GM12878 (cell line): ENCODE data around the gene LRBA. TPM values are rescaled to one million over a fixed set of nuclear protein-coding genes. Genes with fewer than 3 reads are reported as not detected.

Source experiments
- ATAC-seq: fragments of 200-7000 bp; cut with Tn5 transposase; 3 replicates; pipeline ENCODE4 v1.9.1; 2020; ENCODE audit warnings: mild to moderate bottlenecking, moderate library complexity
- BruUV-seq: library from RNA; stranded (reverse); fragments of 400-500 nt; replicated peaks from 2 replicates; lab custom pipeline; 2021; lab: Mats Ljungman, UMichigan
- CTCF ChIA-PET: fragments of 300-600 bp; sonication (Branson Sonifier 250); formaldehyde crosslinking; extraction: SDS; loops from one replicate; lab custom pipeline; 2021; ENCODE audit warnings: inconsistent platforms; lab: Yijun Ruan, JAX
- POLR2A ChIA-PET: fragments of 350-600 bp; formaldehyde crosslinking; extraction: SDS; loops from one replicate; lab custom pipeline; 2021; ENCODE audit warnings: inconsistent platforms; lab: Charles Lee
- RAD21 ChIA-PET: fragments of 300-600 bp; sonication (Branson Sonifier 250); formaldehyde crosslinking; loops from one replicate; lab custom pipeline; 2023; ENCODE audit warnings: antibody characterized with exemption; ENCODE audit not compliant: unreplicated experiment; lab: Charles Lee
- SMC1A ChIA-PET: fragments of 300-600 bp; sonication (Branson Sonifier 250); formaldehyde crosslinking; loops from one replicate; lab custom pipeline; 2023; ENCODE audit not compliant: unreplicated experiment, uncharacterized antibody; lab: Charles Lee
- DNase-seq: peaks from one replicate; pipeline ENCODE4 v3.0.0-alpha.2; 2011; ENCODE audit warnings: low read depth, low spot score
- FAIRE-seq: peaks from 3 replicates; lab custom pipeline; 2011; peaks lifted over from hg19 to GRCh38; lab: Jason Lieb, UNC
- H2AFZ ChIP-seq: 2 replicates; pipeline ENCODE4 v1.6.0; 2011; ENCODE audit warnings: low read depth, low read length, control low read depth; ENCODE audit not compliant: control insufficient read depth
- H3K27ac ChIP-seq: 2 replicates; pipeline ENCODE4 v1.5.1; 2011; ENCODE audit warnings: control low read depth; ENCODE audit not compliant: control insufficient read depth, insufficient read depth
- H3K27me3 ChIP-seq, 2 experiments: replicated peaks in 1 of 2; 2 replicates each; pipeline versions ENCODE4 v1.6.0 to v1.6.1; 2011; ENCODE audit warnings: low read length in 1 of 2; ENCODE audit not compliant: control insufficient read depth in 2 of 2, insufficient read depth in 2 of 2
- H3K36me3 ChIP-seq, 2 experiments: 2 replicates each; pipeline ENCODE4 v1.5.1; 2011; ENCODE audit warnings: low read length in 1 of 2; ENCODE audit not compliant: control insufficient read depth in 2 of 2, insufficient read depth in 2 of 2
- H3K4me1 ChIP-seq: 2 replicates; pipeline ENCODE4 v1.6.1; 2011; ENCODE audit warnings: mild to moderate bottlenecking, low read length, moderate library complexity, mixed read lengths; ENCODE audit not compliant: control insufficient read depth, insufficient read depth
- H3K4me2 ChIP-seq: 2 replicates; pipeline ENCODE4 v1.6.0; 2011; ENCODE audit warnings: control low read depth; ENCODE audit not compliant: control insufficient read depth, insufficient read depth
- H3K4me3 ChIP-seq: fragments of 200-600 bp; sonication (generic); 2 replicates; pipeline ENCODE4 v1.5.1; 2016
- H3K79me2 ChIP-seq: 2 replicates; pipeline ENCODE4 v1.6.0; 2011; ENCODE audit warnings: low read length; ENCODE audit not compliant: control insufficient read depth, insufficient read depth
- H3K9ac ChIP-seq: 2 replicates; pipeline ENCODE4 v1.8.0; 2011; ENCODE audit warnings: low read length, control low read depth, mixed read lengths; ENCODE audit not compliant: control insufficient read depth, insufficient read depth
- H3K9me3 ChIP-seq: replicated peaks from 3 replicates; pipeline ENCODE4 v1.5.1; 2011; ENCODE audit warnings: mild to moderate bottlenecking, low read length; ENCODE audit not compliant: control insufficient read depth, insufficient read depth
- H4K20me1 ChIP-seq: 2 replicates; pipeline ENCODE4 v1.6.0; 2011; ENCODE audit not compliant: control insufficient read depth, insufficient read depth
- BACH1 ChIP-seq: fragments of 450-650 bp; IDR thresholded peaks from 2 replicates; pipeline ENCODE4 v1.6.1; 2017; ENCODE audit warnings: mild to moderate bottlenecking, borderline replicate concordance
- BHLHE40 ChIP-seq, 2 experiments: fragments of 450-650 bp in 1 of 2; IDR thresholded peaks; 2 replicates each; pipeline ENCODE4 v1.6.1; 2011 to 2017; ENCODE audit warnings: low read depth in 2 of 2, borderline replicate concordance in 1 of 2, improper control_type of control experiment in 1 of 2, low read length in 1 of 2, mild to moderate bottlenecking in 1 of 2
- CBFB ChIP-seq: IDR thresholded peaks from 2 replicates; pipeline ENCODE4 v1.6.1; 2016; ENCODE audit warnings: antibody characterized with exemption, low read depth
- ETV6 ChIP-seq, 2 experiments: fragments of 450-650 bp in 1 of 2; IDR thresholded peaks in 1 of 2; conservative IDR thresholded peaks in 1 of 2; 2 replicates each; pipeline ENCODE4 v1.6.1; 2014; ENCODE audit warnings: antibody characterized with exemption in 1 of 2, borderline replicate concordance in 1 of 2, low read depth in 1 of 2, mild to moderate bottlenecking in 1 of 2, moderate library complexity in 1 of 2
- FOXK2 ChIP-seq: fragments of 450-650 bp; IDR thresholded peaks from 2 replicates; pipeline ENCODE4 v1.6.1; 2017; ENCODE audit warnings: mild to moderate bottlenecking, moderate library complexity
- NFYB ChIP-seq: IDR thresholded peaks from 2 replicates; pipeline ENCODE4 v1.6.1; 2011; ENCODE audit warnings: low read depth, mild to moderate bottlenecking, low read length, improper control_type of control experiment, moderate library complexity; ENCODE audit not compliant: insufficient read depth
- NR2C1 ChIP-seq: fragments of 450-650 bp; IDR thresholded peaks from 2 replicates; pipeline ENCODE4 v1.6.1; 2017; ENCODE audit warnings: antibody characterized with exemption, mild to moderate bottlenecking, moderate library complexity
- PAX5 ChIP-seq: IDR thresholded peaks from 2 replicates; pipeline ENCODE4 v1.6.1; 2011; ENCODE audit warnings: low read depth, low read length, borderline replicate concordance
- PBX3 ChIP-seq: IDR thresholded peaks from 2 replicates; pipeline ENCODE4 v1.6.1; 2011; ENCODE audit warnings: mild to moderate bottlenecking, low read depth, low read length, moderate library complexity; ENCODE audit not compliant: insufficient replicate concordance
- PML ChIP-seq: IDR thresholded peaks from 2 replicates; pipeline ENCODE4 v1.6.1; 2012; ENCODE audit warnings: low read length, inconsistent platforms
- RELA ChIP-seq: fragments of 450-650 bp; IDR thresholded peaks from 2 replicates; pipeline ENCODE4 v1.8.0; 2014; ENCODE audit warnings: borderline replicate concordance; ENCODE audit not compliant: partially characterized antibody
- SIN3A ChIP-seq: IDR thresholded peaks from 2 replicates; pipeline ENCODE4 v1.6.1; 2012; ENCODE audit warnings: low read depth, low read length, improper control_type of control experiment
- SMC3 ChIP-seq: IDR thresholded peaks from 2 replicates; pipeline ENCODE4 v1.6.1; 2011; ENCODE audit warnings: low read length, improper control_type of control experiment, borderline replicate concordance
- STAT3 ChIP-seq: IDR thresholded peaks from 2 replicates; pipeline ENCODE4 v1.6.1; 2011; ENCODE audit warnings: low read depth, low read length, improper control_type of control experiment
- TBL1XR1 ChIP-seq: IDR thresholded peaks from 2 replicates; pipeline ENCODE4 v1.6.1; 2012; ENCODE audit warnings: low read depth, low read length, improper control_type of control experiment
- ZNF622 ChIP-seq: fragments of 450-650 bp; IDR thresholded peaks from 2 replicates; pipeline ENCODE4 v1.6.1; 2017; ENCODE audit warnings: mild to moderate bottlenecking, inconsistent platforms
- WGBS: methylation state at CpG from one replicate; pipeline ENCODE4 v1.1.6; 2016; ENCODE audit warnings: low lambda C conversion rate; ENCODE audit not compliant: insufficient replicate concordance, insufficient coverage; ENCODE audit errors: missing lambda C conversion rate; 5-methylcytosine and 5-hydroxymethylcytosine counted together
- in situ Hi-C: fragments of 300-500 bp; cut with MboI; formaldehyde crosslinking; loops from 9 replicates; pipeline ENCODE4 v1.14.3; 2018; ENCODE audit warnings: mixed read lengths
- intact Hi-C: fragments of 100-400 bp; cut with micrococcal nuclease; formaldehyde crosslinking; loops from one replicate; pipeline ENCODE4 v1.14.2; 2022; ENCODE audit not compliant: unreplicated experiment
- polyA plus RNA-seq, 11 experiments: library from polyadenylated mRNA; depleted of rRNA in 4 of 11; unstranded in 6 of 11; stranded (reverse) in 5 of 11; fragments of >200 nt; fragmentation: Nextera tagmentation in 4 of 11; fragmentation: Illumina TruSeq in 1 of 11; extraction: Ambion mirVana in 4 of 11; extraction: Trizol in 1 of 11; gene quantifications; 1 replicate in 1 of 11; 2 replicates in 10 of 11; pipeline versions ENCODE4 v1.2.1 to v1.2.3, GENCODE V29; 2011 to 2016; ENCODE audit warnings: inconsistent platforms in 2 of 11, missing spikeins in 2 of 11, low read depth in 1 of 11
- total RNA-seq, 4 experiments: library from RNA; depleted of rRNA in 3 of 4; stranded (reverse); fragments of >200 nt in 3 of 4; fragmentation: Illumina TruSeq in 1 of 4; extraction: Trizol in 1 of 4; gene quantifications; 2 replicates each; pipeline versions ENCODE4 v1.2.1 to v1.2.3, GENCODE V29; 2013 to 2021
- TF ChIP-seq, protein P1 (sequence below): fragments of 450-650 bp; conservative IDR thresholded peaks from 2 replicates; pipeline ENCODE4 v1.6.1; 2017; ENCODE audit warnings: mild to moderate bottlenecking, moderate library complexity

LRBA gene
- total and polyA plus RNA-seq, 10 of the 15 experiments (the other 5 are each of a cell fraction or from before 2014, with no cell fraction given) = 20.3 to 93.4 (median 55.0) TPM

DNA sequence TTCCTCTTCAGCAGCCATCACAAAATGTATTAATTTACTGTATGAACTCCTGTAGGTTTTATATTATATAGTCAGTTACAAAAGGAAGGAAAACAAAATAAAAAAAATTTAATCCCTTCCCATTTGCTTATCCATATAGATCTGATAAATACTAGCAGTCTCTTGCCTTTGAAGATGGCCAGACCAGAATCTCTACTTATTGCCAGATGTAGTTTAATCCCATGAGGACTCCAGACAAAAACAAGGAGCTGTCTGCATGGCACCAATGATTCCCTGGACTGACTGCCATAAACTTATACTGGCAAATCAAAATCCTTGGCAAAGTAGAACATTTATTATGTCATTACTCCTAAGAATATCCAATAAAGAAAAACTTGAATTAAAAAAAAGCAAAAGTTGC lies 656.4 kb downstream of the LRBA start (continued):
- TF ChIP-seq, protein P1, sequence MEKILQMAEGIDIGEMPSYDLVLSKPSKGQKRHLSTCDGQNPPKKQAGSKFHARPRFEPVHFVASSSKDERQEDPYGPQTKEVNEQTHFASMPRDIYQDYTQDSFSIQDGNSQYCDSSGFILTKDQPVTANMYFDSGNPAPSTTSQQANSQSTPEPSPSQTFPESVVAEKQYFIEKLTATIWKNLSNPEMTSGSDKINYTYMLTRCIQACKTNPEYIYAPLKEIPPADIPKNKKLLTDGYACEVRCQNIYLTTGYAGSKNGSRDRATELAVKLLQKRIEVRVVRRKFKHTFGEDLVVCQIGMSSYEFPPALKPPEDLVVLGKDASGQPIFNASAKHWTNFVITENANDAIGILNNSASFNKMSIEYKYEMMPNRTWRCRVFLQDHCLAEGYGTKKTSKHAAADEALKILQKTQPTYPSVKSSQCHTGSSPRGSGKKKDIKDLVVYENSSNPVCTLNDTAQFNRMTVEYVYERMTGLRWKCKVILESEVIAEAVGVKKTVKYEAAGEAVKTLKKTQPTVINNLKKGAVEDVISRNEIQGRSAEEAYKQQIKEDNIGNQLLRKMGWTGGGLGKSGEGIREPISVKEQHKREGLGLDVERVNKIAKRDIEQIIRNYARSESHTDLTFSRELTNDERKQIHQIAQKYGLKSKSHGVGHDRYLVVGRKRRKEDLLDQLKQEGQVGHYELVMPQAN = no peak
- TF ChIP-seq STAT3 (no peak), NFYB (no peak), BHLHE40 (IDR thresholded peaks at IDR 0.05; ENCODE audit: borderline replicate concordance in 1 of 2, low read depth in 2 of 2, low read length in 1 of 2) (no peak), PBX3 (no peak)

GRCh38 chr4:150357829-150358228 lies 657.3 kb downstream of the LRBA start:
- ChIA-PET CTCF (no interaction called here), RAD21 (no interaction called here), POLR2A (no interaction called here), SMC1A (interaction anchor here (0.9 kb wide), 1 partner anchor 97 kb away, joined by 3 read pairs; no protein-coding TSS in a partner anchor)
- FAIRE-seq (no peak), ATAC-seq (no peak), DNase-seq (no peak)
- in situ Hi-C loops = no loop called here
- 100% methylated on average over 1 of the region's 1 CpG for WGBS
- TF ChIP-seq BACH1 (no peak), SIN3A (no peak), FOXK2 (no peak), NR2C1 (no peak), RELA (no peak), PAX5 (no peak), CBFB (no peak), ZNF622 (no peak), TBL1XR1 (no peak), SMC3 (no peak), ETV6 (conservative IDR thresholded peaks at IDR 0.05 in 1 of 2, IDR thresholded peaks at IDR 0.05 in 1 of 2; ENCODE audit: borderline replicate concordance in 1 of 2, low read depth in 1 of 2) (no peak), PML (no peak)
- H3K4me3 ChIP-seq = no peak overlapping the region
- no peak overlapping the region for H3K27ac ChIP-seq
- H3K9me3 ChIP-seq = no peaks in the 10 kb centered on the region
- no TSS peak for BruUV-seq
- no peaks in the 10 kb centered on the region for H4K20me1 ChIP-seq
- H3K4me2 ChIP-seq = no peak overlapping the region
- H3K27me3 ChIP-seq = no peaks in the 10 kb centered on the region
- H3K9ac ChIP-seq = no peak overlapping the region
- no peaks in the 10 kb centered on the region for H3K36me3 ChIP-seq
- H3K79me2 ChIP-seq = no peaks in the 10 kb centered on the region
- no peaks in the 10 kb centered on the region for H3K4me1 ChIP-seq
- intact Hi-C loops = no loop called here
- no peak overlapping the region for H2AFZ ChIP-seq
